Measurements from ENCODE around the gene CRLF3.
"Not testable (repeated sequence)": the region's sequence is repeated elsewhere in the genome, so short reads cannot be mapped to it uniquely, and the experiment has no call there.

Gene CRLF3

DNA sequence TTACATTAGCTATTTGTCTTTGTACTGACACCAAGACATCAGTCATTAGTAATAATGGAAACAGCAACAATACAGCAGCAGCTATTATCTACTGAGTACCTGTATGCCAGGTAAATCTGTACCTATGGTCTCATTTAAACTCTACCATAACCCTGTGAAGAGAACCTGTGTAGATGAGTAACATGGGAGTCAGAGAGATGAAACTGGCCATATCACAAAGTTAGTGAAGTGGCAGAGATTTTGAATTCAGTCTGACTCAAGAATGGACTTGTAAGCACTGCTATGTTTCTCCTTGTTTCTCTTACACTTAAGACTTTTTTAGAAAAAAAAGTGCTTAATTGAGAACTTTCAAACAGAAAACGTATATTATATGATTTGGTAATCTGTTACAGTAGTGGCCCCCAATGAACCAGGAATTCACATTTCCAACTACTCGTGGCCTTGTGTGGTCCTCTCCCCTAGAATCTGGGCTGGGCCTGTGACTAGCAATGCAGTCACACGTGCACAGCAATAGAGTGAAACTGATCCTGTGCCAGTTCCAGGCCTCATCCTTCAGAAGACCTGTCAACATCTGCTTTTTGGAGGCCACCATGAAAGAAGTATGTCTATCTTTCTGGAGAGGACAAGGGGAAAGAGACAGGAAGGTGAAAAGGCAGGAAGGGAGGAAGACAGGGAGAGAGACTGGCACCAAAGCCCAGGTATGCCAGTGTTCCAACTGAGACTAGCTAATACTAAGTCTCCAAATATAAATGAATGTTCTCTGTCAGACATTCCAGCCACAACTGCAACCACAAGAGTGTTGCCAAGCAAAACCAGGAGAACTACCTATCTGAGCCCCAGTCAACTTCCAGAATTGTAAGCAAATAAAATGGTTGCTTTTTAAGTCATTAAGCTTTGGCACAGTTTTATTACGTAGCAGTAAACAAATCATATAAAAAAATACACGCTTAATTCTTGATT lies 12.0 kb downstream of the CRLF3 start:
- DNase-seq = no peak

GRCh38 chr17:30809867-30810266 lies 14.6 kb downstream of the CRLF3 start:
- DNase-seq = no peak

- DNase-seq = peak; percentile 11
Measured at GRCh38 chr17:30808785-30809286, 15.7 kb downstream of the CRLF3 start.

DNA sequence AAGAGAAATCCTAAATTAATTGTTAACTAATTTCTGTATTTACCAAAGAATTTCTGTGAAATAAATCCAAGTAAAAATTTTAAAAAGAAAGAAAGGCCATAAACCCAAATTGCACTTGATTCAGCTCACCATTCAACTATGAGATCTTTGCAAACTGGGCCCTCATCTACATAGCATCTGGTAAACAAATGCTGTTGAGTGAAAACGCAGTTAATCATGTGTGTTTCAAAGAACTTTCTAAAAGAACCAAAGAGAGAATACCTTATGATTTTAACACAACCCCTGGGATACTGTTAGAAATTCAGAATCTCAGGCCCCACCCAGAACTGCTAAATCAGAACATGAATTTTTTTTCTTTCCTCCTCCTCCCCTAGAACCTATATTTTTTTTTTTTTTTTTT lies 16.6 kb downstream of the CRLF3 start:
- DNase-seq = no peak

DNA sequence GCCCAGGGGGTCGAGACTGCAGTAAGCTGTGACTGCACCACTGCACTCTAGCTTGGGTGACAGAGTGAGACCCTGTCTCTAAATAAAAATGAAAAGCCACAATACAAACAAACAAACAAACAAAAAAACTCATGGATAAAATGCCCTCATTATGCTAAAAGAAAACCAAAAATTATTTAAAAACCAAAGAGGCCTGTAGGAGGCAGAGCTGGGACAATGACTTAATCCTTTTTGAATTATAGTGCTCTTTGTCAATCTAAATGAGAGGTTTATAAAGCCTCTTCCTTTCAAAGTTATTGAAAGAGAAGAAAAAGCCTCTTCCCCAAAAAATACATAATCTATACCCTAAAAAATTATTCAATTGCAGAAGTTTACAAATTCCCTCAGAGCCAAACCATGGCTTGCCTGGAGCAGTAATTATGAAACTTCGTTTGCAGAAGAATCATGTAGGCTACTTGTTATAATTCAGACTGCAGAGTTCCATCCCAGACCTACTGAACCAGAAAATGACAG lies 18.5 kb downstream of the CRLF3 start:
- no peak for DNase-seq

DNA sequence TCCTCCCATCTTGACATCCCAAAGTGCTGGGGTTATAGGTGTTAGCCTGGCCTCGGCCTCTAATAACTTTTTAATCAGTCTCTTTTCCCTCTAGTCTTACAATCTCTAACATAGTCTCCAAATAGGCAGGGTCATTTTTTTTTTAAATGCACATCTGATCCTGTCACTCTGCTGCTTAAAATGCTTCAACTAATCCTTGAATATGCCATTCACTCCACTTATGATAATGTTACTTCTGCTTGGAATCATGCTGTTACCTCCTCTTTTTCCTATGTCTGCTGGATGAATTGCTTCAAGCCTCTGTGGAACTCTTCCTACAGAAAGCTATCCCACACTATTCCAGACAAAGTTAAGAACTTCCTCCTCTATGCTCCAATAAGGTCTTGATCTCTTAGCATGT lies 22.8 kb downstream of the CRLF3 start:
- no peak for DNase-seq

DNA sequence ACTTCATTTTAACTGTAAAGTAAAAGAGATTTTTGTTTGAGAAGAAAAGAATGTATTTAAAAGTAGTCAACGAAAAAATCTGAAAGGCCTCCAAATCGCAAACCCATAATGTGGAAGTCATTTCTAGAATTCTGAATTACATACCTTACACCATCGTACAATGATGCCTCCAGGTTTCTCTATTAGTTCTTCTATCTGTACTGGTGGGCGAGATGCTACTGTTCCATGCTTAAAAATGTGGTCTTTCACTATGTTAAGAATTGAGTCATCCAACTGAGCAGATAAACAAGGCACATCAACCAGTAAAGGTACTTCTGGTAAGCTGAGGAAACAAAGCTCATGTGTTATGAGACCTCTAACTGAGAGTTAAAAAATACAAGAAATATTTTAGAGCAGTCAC lies 28.5 kb downstream of the CRLF3 start:
- no peak for DNase-seq

- no peak for DNase-seq
Measured at GRCh38 chr17:30794372-30794771, 30.1 kb downstream of the CRLF3 start.

DNA sequence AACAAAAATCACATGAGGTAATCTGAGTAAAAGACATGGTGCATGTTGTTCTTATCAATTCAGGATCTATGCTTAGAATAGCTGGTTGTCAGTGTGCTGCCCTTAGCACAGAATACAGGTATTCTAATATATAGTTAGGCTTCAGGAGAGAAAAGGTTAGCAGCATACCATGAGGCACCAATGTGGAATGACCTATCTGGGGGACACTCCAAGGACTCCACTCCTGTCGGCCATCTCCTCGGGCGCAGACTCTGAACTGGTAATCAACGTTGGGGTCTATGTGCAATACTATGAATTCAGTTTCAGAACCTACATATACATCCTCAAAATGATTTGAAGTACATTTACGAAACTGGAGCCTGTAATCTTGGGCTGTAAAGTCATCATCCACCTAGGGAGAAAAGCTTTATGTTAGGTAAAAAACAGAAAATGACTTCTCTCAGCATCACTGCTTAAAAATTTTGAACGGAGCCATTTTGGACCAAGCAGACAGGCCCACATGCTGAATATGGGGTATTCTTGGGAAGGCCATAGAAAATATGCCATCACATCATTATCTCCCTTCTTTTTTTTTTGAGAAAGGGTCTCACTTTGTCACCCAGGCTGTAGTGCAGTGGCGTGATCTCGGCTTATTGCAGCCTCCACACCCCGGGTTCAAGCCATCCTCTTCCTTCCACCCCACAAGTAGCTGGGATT lies 31.1 kb downstream of the CRLF3 start:
- DNase-seq = no peak

DNA sequence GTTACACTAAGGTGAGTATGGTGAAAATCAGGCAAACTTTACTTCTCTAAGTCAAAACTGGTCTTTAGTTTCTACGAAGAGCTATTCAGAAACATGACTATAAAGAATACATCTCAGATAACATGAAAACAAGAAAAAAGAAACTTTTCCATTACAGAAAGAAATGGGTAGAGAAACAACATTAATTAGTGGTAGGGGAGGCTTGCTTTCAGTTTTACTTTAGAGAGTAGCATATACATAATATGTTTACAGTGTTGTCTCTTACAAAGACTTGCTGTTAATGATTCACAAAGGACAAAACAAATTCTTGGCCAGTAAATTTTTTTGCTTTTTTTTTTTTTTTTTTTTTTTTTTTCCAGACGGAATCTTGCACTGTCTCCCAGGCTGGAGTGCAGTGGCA lies 34.2 kb downstream of the CRLF3 start:
- no peak for DNase-seq

- DNase-seq = no peak
Measured at GRCh38 chr17:30788918-30789317, 35.6 kb downstream of the CRLF3 start.

- DNase-seq = no peak
Measured at GRCh38 chr17:30782206-30782605, 42.3 kb downstream of the CRLF3 start.

- no peak for DNase-seq
Measured at GRCh38 chr17:30780343-30780742, 44.1 kb downstream of the CRLF3 start.

- not testable (repeated sequence) for DNase-seq
Measured at GRCh38 chr17:30768771-30769170, 55.7 kb downstream of the CRLF3 start.

DNA sequence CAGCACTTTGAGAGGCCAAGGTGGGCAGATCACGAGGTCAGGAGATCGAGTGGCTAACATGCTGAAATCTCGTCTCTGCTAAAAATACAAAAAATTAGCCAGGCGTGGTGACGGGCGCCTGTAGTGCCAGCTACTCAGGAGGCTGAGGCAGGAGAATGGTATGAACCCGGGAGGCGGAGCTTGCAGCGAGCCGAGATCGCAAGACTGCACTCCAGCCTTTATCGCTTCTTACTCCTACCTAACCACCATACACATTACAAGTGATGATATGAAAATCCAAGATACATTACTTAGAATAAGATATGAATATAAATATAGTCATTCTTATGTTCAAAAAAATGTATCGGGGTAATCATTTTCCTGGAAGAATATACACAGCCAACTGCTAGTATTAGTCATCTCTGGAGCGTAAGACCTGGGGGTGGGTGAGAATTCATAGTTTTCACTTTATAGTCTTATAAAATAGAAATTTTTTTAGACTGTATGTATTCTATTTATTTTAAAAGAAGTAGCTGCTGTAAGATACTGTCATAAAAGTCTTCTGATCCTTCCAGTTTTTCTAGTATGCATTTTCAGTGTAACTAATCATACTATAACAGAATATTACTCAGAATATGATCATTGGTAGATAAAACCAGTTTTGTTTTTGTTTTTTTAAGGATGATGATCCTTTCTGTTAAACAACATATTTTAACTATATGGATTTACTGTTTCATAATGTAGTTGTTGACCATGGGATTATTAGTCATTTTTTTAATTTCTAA lies 56.7 kb downstream of the CRLF3 start:
- DNase-seq = not testable (repeated sequence)

DNA sequence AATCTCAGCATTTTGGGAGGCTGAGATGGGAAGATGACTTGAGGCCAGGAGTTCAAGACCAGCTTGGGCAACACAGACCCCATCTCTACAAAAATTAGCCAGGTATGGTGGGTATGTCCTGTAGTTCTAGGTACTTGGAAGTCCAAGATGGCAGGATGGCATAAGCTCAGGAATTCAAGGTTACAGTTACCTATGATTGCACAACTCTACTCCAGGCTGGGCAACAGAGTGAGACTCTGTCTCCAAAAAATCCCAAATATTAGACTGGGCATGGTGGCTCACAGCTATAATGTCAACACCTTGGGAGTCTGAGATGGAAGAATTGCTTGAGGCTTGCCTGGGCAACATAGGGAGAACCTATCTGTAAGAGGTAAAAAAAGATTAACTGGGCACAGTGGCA lies 63.4 kb downstream of the CRLF3 start:
- no peak for DNase-seq

- DNase-seq = not testable (repeated sequence)
Measured at GRCh38 chr17:30753291-30753690, 71.2 kb downstream of the CRLF3 start.

- DNase-seq = not testable (repeated sequence)
Measured at GRCh38 chr17:30750982-30751381, 73.5 kb downstream of the CRLF3 start.

DNA sequence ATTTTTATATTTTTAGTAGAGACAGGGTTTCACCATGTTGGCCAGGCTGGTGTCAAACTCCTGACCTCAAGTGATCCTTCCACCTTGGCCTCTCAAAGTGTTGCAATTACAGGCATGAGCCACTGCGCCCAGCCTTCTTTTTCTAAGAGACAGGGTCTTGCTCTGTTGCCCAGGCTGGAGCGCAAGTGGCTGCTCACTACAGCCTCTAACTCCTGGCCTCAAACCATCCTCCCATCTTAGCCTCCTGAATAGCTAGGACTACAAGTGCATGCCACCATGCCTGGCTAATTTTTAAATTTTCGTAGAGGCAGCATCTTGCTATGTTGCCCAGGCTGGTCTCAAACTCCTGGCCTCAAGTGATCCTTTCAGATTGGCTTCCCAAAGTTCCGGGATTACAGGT lies 76.9 kb downstream of the CRLF3 start:
- not testable (repeated sequence) for DNase-seq

- not testable (repeated sequence) for DNase-seq
Measured at GRCh38 chr17:30742669-30743068, 81.8 kb downstream of the CRLF3 start.

DNA sequence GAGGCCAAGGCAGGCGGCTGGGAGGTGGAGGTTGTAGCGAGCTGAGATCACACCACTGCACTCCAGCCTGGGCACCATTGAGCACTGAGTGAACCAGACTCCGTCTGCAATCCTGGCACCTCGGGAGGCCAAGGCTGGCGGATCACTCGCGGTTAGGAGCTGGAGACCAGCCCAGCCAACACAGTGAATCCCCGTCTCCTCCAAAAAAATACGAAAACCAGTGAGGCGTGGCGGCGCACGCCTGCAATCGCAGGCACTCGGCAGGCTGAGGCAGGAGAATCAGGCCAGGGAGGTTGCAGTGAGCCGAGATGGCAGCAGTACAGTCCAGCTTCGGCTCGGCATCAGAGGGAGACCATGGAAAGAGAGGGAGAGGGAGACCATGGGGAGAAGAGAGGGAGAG lies 88.1 kb downstream of the CRLF3 start:
- not testable (repeated sequence) for DNase-seq

DNA sequence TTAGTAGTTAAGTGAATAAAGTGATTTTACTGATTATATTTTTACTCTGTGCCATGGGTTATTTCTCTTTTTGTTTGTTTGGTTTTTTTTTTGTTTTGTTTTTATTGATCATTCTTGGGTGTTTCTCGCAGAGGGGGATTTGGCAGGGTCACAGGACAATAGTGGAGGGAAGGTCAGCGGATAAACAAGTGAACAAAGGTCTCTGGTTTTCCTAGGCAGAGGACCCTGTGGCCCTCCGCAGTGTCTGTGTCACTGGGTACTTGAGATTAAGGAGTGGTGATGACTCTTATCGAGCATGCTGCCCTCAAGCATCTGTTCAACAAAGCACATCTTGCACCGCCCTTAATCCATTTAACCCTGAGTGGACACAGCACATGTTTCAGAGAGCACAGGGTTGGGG lies 88.8 kb downstream of the CRLF3 start:
- not testable (repeated sequence) for DNase-seq

DNA sequence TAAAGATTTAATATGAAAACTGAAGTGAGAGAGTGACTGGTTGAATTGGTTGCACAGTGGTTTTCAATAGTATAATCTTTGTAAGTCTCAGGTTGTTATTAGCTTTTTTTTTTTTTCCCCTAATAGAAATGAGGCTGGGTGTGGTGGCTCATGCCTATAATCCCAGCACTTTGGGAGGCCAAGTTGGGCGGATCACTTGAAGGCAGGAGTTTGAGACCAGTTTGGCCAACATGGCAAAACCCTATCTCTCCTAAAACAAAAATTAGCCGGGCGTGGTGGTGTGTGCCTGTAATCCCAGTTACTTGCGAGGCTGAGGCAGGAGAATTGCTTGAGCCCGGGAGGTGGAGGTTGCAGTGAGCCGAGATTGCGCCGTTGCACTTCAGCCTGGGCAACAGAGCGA lies 89.3 kb downstream of the CRLF3 start:
- not testable (repeated sequence) for DNase-seq

All from activated T-cell treated with anti-CD3 and anti-CD28 coated beads for 4 hours (primary cell).